ENCODE data around the gene PARP3.
"Not testable (repeated sequence)": the region's sequence is repeated elsewhere in the genome, so short reads cannot be mapped to it uniquely, and the experiment has no call there.

The PARP3 gene

DNA sequence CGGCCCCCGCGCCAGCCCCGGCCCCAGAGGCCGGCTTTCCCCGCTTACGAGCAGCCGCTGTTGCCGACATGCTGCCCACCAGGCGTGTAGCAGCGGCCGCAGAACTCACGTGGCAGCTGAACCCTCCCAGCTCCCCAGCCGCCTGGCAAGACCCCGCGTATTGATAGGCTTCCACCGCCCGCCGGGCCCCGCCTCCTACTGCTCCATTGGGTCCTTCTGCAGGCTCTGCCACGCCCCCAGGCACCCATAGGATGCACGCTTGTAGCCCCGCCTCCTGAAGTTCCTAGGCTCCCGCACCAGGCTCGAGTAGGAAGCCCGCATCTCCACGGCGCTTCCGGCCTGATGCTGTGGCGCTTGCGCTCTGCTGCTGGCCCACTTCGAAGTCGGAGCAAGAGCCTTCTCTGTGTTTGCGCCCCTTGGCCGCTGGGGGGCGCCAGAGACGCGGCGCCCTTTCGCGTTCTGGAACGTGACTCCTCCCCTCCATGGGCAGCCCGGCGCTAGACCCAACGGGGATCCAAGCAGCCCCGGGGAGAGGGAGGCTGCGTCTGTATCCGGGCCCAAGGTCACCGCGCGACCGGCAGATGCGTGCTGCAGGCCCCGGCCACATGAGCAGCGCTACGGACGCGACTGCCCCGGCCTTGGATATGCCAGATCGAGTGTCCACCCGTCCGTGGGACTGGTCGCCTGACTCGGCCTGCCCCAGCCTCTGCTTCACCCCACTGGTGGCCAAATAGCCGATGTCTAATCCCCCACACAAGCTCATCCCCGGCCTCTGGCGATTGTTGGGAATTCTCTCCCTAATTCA lies at the start of gene PARP3, which contains the start of gene RRP9:
PARP3 (plus strand) TSS at position 566 of the 805 bp plus-strand sequence. CDS start 993 bp downstream, outside the sequence.
RRP9 (minus strand) TSS at position 107 of the 805 bp plus-strand sequence; CDS start at position 70, 37 bp downstream.
- DNase-seq (ENCODE audit: low spot score) = peak; percentile 99

DNA sequence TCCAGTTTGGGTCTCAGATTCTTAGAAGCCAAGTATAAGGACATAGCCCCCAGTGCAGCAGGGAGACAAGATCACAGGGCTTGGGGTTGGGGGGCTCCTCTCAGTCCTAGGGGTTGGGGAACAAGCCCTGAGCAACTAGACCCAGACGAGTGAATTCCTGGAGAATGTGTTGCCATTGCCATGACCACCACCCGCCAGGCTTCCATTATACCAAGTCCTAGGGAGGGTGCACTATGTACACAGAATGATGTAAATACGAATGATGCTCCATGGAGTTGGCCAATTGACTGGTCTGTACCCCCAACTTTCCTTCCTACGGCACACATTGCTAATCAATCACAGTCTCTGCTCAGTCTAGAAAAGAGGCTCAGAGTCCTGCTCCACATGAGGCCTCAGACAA lies 47.8 kb upstream of the PARP3 start:
- DNase-seq (ENCODE audit: low spot score) = no peak

DNA sequence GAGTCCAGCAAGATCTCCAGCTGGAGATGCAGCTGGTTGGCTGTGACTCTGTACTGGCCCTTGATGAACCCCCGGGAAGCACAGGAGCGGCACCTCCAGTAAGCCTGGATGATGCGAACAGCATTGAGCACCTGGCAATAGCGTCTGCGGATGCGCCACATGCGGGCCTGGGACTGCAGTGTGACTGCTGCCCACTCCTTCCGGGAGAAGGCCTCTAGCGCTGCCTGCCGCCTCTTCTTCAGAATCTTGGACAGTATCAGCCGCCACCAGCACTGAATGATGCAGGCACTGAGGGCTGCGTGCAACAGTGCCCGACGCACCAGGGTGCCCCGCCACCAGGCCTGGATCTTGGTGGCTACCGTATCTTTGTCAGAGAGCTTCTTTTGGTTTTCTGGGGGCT lies 47.2 kb upstream of the PARP3 start:
- DNase-seq (ENCODE audit: low spot score) = no peak

DNA sequence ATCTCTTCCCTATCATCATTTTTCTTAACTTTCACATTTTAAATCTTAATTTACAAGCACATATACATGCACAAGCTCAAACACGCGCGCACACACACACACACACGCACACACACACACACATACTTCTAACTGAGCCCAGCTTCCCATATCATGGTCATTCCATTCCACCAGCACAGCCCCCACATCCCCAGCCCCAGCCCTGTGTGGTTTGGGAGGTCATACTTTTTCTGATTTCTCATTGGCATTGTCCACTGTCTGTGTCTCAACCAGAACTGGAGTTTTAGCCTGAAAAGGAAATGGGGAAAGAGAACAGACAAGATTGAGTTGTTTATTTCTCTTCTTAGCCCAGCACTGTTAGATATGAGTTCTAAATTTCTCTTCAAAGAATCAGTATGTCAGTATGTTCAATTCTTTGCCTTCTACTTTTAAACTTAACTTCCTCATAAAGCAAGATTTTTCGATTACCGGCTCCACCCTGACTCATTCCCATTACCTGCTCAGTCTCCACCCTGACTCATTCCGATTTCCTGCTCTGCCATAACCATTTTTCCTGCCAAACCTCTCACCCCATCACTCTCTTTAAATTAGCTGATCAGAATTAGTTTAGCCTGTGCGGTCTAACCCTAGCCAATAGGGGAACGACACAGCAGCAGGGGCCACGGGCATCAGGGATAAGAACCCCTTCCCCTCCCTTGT lies 45.4 kb upstream of the PARP3 start:
- DNase-seq (ENCODE audit: low spot score) = no peak

DNA sequence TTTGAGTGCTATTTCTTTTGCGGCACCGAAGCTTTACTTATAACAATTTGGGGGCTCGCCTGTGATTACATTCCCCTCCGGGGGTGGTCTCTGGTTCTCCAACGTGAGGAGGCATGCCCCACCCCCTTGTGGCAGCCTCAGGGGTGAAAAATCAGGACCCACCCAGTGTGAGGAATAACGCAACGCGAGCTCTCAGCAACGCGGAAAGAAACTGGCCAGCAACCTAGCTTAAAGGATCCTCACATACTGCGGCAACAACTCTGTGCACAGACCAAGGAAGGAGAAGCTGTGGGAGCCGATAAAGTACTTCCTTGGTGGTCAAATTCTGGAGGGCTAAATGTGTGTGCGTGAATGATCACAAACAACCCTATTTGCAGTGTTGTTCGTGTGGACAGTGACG lies 44.8 kb upstream of the PARP3 start:
- DNase-seq (ENCODE audit: low spot score) = no peak

DNA sequence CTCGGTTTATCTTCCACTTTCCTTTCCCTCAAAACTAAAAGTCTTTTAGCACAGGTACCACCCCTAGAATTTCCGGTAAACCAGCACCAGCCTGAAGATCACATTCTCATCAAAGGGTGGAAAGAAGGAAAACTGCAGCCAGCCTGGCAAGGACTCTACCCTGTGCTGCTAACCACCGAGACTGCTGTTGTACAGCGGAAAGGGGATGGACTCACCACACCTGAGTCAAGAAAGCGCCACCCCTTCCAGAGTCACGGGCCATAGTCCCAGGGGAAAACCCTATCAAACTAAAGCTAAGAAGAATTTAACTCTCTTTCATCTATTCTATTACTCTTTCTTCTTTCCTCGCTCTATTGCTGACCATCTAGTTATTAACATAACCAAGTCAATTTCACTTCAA lies 42.1 kb upstream of the PARP3 start:
- not testable (repeated sequence) for DNase-seq (ENCODE audit: low spot score)

DNA sequence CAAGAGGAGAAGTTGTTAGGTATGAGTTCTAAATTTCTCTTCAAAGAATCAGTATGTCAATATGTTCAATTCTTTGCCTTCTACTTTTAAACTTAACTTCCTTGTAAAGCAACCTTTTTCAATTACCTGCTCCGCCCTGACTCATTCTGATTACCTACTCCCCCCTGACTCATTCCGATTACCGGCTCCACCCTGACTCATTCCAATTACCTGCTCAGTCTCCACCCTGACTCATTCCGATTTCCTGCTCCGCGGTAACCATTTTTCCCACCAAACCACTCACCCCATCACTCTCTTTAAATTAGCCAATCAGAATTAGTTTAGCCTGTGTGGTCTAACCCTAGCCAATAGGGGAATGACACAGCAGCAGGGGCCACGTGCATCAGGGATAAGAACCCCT lies 39.8 kb upstream of the PARP3 start:
- not testable (repeated sequence) for DNase-seq (ENCODE audit: low spot score)

DNA sequence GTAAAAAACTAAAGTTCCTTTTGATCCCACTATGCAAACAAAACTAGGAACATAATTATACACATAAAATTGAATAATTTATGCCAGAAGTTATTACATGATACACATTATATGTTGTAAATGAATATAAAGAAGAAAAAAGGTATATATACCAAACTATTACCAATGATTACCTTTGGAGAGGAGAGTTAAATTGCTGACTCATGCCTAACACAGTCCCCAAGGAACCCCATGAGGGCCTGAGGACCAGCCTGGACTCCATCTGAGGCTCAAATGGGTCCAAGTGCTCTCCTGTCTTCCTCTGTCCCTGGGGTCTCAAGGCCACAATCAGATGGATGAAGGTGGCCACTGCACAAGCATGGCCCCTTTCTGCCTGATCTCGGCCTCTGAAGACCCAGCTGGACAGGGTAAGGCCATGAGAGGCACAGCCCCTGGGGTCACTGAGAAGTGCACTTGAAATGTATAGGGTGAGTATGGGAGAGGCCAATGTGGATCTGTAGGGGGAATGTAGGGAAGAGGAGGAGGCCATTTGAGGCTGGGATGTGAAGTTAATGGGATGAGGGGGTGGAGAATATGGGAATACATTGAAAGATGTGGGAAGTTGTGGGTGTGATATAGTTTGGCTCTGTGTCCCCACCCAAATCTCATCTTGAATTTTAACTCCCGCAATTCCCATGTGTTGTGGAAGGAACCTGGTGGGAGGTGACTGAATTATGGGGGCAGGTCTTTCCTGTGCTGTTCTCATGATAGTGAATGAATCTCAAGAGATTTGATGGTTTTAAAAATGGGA lies 37.9 kb upstream of the PARP3 start:
- no peak for DNase-seq (ENCODE audit: low spot score)

DNA sequence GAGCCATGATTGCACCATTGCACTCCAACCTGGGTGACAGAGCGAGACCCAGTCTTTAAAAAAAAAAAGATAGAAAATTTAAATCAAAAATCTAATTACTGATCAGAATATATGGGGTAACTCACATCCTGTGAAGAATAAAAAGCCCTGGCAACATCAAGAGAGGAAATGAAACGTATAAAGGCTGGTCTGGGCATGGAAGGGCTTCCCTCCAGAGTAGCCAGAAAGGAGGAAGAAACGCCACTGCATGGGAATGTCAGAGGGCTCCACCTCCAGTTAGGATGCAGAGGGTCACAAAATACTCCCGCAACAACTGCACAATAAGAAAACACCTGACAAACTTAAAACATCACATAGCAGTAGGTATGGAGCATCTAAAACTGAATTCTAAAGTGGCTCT lies 34.1 kb upstream of the PARP3 start:
- no peak for DNase-seq (ENCODE audit: low spot score)

DNA sequence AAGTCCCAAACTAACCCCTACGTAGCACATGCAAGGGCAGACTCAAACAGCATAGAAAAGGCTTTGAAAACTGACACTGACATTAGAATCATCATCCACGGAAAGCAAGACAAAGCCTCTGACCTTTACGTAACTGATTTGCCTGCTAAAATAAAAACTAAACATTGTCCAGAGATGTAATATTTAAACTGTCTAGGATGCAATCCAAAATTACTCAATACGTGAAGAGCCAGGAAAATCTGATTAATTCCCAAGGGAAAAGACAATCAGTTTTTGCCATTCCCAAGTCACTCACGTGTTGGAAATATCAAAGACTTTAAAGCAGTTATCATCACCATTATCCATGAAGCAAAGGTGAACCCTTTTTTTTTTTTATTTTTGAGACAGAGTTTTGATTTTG lies 25.7 kb upstream of the PARP3 start:
- no peak for DNase-seq (ENCODE audit: low spot score)

DNA sequence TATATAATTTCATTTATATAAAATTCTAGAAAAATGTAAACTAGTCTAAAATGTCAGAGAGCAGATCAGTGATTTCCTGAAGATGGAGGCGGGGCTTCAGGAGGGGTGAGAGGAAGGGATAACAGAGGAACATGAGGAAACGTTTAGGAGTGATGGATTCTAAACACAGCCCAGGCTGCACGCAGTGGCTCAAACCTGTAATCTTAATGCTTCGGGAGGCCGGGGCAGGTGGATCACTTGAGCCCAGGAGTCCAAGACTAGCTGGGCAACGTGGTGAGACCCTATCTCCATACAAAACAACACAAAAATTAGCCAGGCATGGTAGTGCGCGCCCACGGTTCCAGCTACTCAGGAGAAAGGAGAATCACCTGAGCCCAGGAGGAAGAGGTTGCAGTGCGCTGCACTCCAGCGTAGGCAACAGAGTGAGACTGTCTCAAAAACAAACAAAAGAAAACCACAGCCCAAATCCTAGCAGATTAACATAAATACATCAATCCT lies 21.0 kb upstream of the PARP3 start:
- no peak for DNase-seq (ENCODE audit: low spot score)

DNA sequence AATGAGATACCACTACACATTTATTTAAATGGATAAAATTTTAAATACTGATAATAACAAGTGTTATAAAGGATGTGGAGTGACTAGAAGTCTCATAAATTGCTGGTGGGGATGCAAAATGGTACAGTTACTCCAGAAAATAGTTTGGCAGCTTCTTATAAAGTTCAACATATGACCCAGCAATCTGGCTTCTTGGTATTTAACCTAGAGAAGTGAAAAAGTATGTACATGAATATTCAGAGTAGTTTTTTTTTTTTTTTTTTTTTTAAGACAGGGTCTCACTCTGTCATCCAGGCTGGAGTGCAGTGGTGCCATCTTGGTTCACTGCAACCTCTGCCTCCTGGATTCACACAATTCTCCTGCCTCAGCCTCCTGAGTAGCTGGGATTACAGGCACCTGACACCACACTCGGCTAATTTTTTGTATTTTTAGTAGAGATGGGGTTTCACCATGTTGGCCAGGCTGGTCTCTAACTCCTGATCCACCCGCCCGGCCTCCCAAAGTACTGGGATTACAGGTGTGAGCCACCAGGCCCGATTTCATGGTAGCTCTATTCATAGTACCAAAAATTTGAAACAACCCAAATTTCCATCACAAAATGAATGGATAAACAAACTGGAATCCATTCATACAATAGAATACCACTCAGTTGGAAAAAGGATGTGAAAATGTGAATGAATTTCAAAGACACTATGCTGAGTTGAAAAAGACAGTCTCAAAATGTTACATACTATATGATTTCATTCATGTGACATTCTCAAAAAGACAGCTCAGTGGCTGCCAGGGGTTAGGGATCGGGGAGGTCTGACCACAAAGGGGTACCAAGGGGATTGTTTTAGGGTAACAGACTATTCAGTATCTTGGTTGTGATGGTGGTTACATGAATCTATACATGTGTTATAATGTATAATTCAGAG lies 14.8 kb upstream of the PARP3 start:
- no peak for DNase-seq (ENCODE audit: low spot score)

DNA sequence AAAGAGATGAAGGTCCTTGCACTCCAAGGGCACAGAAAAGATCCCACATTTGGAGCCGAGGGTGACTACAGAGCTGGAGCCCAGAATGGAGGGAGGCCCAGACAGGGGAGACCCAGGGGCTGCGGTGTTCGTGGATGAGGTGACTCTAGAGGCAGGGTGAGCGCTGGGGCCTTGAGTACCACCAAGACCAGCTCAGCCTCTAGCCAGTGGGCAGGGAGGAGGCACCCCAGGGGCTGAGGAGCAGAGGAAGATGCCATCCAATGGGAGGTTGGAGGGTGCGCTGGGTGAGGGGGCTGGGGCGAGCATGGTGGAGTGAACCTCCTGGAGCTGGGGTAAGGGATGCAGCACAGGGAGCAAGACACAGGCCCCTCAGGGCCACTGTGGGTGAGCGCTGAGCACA lies 13.7 kb upstream of the PARP3 start:
- peak; percentile 21 for DNase-seq (ENCODE audit: low spot score)

DNA sequence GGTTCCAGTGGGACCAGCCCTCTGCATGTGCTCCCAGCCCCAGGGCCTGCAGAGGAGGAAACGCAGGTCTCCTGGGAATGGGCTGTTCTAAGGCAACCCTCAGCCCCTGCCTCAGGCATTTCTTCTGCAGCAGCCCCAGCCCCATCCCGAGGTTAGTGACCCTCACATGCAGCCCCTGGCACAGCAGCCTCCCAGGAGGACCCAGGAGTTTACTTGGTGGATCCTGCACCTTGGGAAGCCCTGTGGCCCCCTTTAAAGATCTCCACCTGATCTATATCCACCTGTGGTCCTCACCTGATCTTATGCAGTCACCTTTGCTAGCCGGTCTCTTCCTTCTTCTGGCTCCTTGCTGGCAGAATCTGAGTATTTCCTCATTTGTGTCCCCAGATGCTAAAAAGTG lies 13.2 kb upstream of the PARP3 start:
- DNase-seq (ENCODE audit: low spot score) = not testable (repeated sequence)

DNA sequence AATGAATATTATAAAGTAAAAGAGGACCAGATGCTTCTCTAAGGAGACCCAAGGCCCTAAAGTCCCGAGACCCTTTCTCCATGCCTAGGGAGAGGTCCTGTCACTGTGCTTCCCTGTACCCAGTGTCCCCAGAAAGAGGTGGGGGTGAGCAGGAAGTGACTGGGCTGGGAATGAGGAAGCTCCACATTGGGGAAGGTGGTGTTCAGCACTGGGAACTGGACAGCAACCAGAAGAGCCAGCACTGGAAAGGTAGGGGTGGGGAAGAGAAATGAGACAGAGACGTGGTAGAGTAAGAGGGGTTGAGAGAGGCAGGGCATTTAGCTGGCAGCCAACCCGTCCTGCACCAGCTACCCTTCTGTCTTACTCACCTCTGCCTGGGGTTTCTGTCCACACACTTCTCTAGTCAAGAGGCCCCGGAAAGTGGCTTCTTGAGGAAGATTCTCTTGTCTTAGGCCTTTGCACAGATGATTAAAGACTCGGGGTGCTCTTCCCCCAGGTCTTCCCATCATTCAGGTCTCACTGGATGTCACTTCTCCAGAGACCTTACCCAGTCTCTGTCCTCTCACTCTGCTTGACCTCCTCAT lies 12.7 kb upstream of the PARP3 start:
- peak; percentile 29 for DNase-seq (ENCODE audit: low spot score)

DNA sequence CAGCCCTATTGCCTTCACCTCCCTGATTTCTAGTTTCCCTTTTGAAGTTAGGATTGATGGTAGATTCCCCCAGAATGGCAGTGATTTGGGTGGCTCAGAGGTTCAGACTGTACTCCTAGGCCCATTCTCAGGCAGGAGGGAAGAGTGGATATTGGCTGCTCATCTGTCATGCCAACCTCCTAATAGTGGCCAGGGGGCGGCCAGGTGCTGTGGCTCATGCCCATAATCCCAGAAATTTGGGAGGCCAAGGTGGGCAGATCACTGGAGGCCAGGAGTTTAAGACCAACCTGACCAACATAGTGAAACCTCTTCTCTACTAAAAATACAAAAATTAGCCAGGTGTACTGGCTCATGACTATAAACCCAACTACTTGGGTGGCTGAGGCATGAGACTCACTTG lies 11.7 kb upstream of the PARP3 start:
- no peak for DNase-seq (ENCODE audit: low spot score)

DNA sequence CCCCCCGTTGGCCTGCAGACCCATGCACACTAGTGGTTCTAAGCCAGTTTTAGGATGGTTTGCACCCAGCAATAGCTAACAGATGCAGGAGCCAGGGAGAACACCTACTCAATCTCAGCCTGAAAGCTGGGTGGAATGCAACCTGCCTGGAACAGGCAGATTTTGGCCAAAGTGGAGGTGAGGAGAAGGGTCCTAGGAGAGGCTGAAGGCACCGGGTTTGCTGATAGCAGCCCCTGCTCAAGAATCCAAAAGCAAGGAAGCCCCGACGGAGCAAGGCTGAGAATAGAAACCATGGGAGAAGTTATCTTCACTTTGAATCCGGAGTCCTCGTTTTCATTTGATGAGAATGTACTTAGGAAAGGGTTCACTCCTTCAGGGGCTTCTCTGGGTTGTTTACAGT lies 10.4 kb upstream of the PARP3 start:
- DNase-seq (ENCODE audit: low spot score) = no peak

DNA sequence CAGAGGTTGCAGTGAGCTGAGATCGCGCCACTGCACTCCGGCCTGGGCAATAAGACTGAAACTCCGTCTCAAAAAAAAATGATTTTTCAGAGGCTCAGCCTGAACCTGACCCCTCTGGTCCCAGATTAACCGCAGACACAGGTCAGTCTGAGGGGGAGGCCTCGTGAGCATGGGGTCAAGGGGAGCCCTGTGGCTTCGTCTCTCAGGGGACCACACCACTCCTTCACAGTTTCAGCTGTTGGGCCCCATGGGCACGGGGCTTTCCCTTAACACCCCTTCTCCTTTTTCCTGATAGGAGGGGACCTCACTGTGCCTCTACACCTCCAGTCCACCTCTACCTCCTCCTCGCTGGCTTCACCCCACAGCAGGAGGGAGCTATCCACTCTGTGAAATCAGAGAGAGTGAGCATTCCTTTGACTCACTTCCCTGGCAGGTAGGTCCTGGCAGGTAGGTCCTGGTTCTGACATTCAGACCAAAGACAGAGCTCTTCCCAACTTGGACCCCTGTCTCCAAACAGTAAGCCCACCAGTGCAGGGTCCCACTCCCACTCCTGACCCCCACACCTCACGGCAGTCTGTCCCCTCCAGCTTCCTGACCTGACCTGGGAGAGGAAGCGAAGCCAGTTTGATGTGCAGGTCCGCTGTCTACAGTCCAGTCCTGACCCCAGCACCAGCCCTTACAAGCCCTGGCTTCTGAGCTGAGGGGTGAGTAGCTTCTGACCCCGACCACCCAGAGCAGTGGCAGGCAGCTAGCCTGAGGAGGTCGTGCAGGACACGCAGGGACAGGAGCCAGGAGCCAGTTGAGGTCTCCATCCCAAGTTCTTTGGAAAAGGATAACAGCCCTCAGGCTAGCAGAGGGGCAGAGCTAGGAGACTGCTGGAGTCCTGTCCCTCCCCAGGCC lies 9.4 kb upstream of the PARP3 start:
- DNase-seq (ENCODE audit: low spot score) = no peak

DNA sequence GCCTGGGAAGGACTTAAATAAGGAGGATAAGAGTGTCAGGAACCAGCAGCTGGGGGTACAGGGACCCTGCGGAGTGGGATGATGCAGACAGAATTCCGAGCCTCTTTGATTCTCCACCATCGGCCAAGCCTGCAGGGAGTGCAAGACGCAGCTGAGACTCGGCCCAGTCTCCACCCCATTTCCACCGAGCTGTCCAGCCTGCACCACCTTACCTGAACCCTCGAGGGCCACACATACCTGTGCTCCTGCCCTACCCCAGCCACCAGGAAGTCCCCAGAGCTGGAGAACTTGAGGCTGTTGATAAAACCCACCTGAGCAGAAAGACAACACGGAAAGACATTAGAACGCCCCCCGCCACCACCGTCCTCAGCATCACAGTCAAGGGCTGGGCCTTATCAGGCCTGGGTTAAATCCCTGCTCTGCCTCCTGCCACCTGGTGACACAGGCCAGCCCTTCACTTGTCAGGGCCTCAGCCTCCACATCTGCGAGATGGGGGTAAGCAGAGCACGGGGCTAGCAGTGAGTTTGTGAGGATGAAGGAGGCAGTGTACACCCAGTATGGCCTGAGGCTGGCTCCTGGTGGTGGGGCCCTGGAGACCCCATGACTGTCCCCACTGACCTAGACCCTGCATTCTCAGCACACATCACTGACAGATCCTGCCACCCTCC lies 8.6 kb upstream of the PARP3 start:
- DNase-seq (ENCODE audit: low spot score) = peak; percentile 18

All from D341Med (cell line).